Smooth muscle cell (in vitro differentiated cells): ENCODE results near the gene ARAP2. TPM values are rescaled to one million over a fixed set of nuclear protein-coding genes. Genes with fewer than 3 reads are reported as not detected.

Source experiments
- DNase-seq: peaks from one replicate; lab custom pipeline; 2025; ENCODE audit not compliant: unreplicated experiment; lab: John Stamatoyannopoulos, UW
- H2AFZ ChIP-seq: fragments of 200-600 bp; sonication (generic); 2 replicates; pipeline ENCODE4 v1.6.0; 2016; ENCODE audit warnings: antibody characterized with exemption, low read depth, mild to moderate bottlenecking
- H3F3A ChIP-seq: fragments of 200-600 bp; sonication (generic); 2 replicates; pipeline ENCODE4 v1.6.0; 2017; ENCODE audit warnings: antibody characterized with exemption, low read depth
- H3K27ac ChIP-seq: fragments of 200-600 bp; sonication (generic); 2 replicates; pipeline ENCODE4 v1.5.1; 2016; ENCODE audit warnings: low read depth, mild to moderate bottlenecking
- H3K27me3 ChIP-seq: fragments of 200-600 bp; sonication (generic); 2 replicates; pipeline ENCODE4 v1.6.1; 2016; ENCODE audit warnings: low read depth, mild to moderate bottlenecking
- H3K36me3 ChIP-seq: fragments of 200-600 bp; sonication (generic); 2 replicates; pipeline ENCODE4 v1.5.1; 2016; ENCODE audit warnings: low read depth
- H3K4me1 ChIP-seq: fragments of 200-600 bp; sonication (generic); 2 replicates; pipeline ENCODE4 v1.5.1; 2016; ENCODE audit warnings: low read depth
- H3K4me2 ChIP-seq: fragments of 200-600 bp; sonication (generic); 2 replicates; pipeline ENCODE4 v1.6.0; 2016; ENCODE audit warnings: mild to moderate bottlenecking
- H3K4me3 ChIP-seq: fragments of 200-600 bp; sonication (generic); 2 replicates; pipeline ENCODE4 v1.5.1; 2016; ENCODE audit warnings: mild to moderate bottlenecking
- H3K79me2 ChIP-seq: fragments of 200-600 bp; sonication (generic); 2 replicates; pipeline ENCODE4 v1.6.0; 2016; ENCODE audit warnings: low read depth, mild to moderate bottlenecking
- H3K9ac ChIP-seq: fragments of 200-600 bp; sonication (generic); 2 replicates; pipeline ENCODE4 v1.6.0; 2016; ENCODE audit warnings: low read depth
- H3K9me3 ChIP-seq: fragments of 200-600 bp; sonication (generic); replicated peaks from 2 replicates; pipeline ENCODE4 v1.5.1; 2016; ENCODE audit warnings: low read depth
- H4K20me1 ChIP-seq: fragments of 200-600 bp; sonication (generic); 2 replicates; pipeline ENCODE4 v1.6.0; 2016; ENCODE audit warnings: low read depth
- WGBS: methylation state at CpG from one replicate; pipeline ENCODE4 v1.1.7; 2016; ENCODE audit warnings: low lambda C conversion rate; 5-methylcytosine and 5-hydroxymethylcytosine counted together
- polyA plus RNA-seq: library from polyadenylated mRNA; unstranded; fragments of >200 nt; fragmentation: Nextera tagmentation; extraction: Ambion mirVana; gene quantifications from 2 replicates; pipeline ENCODE4 v1.2.1, GENCODE V29; 2016
- total RNA-seq: library from RNA; depleted of rRNA; stranded (reverse); fragments of >200 nt; gene quantifications from 2 replicates; pipeline ENCODE4 v1.2.3, GENCODE V29; 2014
- TF ChIP-seq, protein P1 (sequence below): fragments of 200-600 bp; sonication (generic); IDR thresholded peaks from 2 replicates; pipeline ENCODE4 v1.5.1; 2017; ENCODE audit warnings: borderline replicate concordance, mild to moderate bottlenecking, antibody characterized with exemption; ENCODE audit not compliant: insufficient read depth, poor library complexity, severe bottlenecking

The ARAP2 gene
- total and polyA plus RNA-seq, 2 experiments from 2014 or later = 1.2 to 17.9 TPM

DNA sequence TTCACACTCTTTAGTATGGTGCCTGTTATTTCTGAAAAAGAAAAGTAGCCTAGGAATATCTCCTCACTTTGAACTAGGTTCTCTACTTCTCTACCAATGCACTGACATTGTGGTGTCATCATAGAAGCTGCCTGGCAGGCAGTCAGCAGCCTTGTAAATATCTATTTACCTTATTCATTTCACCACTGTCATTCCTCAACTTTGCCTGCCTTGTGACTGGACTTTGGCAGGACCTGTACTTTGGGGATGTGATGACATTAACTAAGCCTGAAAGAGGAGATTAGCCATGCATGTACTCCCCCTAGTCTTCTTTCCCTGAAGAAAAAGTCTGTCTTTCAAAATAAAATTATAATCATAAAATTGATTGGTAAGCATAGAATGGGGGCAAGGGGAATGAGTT, 207.2 kb downstream of the ARAP2 start:
- Histone ChIP-seq H3K9me3 (no peaks in the 10 kb centered on the region), H3K27ac (no peak overlapping the region), H3K79me2 (no peaks in the 10 kb centered on the region), H3K4me2 (no peak overlapping the region), H3K27me3 (no peaks in the 10 kb centered on the region), H3K36me3 (no peaks in the 10 kb centered on the region), H3F3A (no peaks in the 10 kb centered on the region), H3K4me3 (no peak overlapping the region), H3K4me1 (no peaks in the 10 kb centered on the region), H3K9ac (no peak overlapping the region), H4K20me1 (no peaks in the 10 kb centered on the region), H2AFZ (no peak overlapping the region)
- no peak for DNase-seq
- TF ChIP-seq, protein P1, sequence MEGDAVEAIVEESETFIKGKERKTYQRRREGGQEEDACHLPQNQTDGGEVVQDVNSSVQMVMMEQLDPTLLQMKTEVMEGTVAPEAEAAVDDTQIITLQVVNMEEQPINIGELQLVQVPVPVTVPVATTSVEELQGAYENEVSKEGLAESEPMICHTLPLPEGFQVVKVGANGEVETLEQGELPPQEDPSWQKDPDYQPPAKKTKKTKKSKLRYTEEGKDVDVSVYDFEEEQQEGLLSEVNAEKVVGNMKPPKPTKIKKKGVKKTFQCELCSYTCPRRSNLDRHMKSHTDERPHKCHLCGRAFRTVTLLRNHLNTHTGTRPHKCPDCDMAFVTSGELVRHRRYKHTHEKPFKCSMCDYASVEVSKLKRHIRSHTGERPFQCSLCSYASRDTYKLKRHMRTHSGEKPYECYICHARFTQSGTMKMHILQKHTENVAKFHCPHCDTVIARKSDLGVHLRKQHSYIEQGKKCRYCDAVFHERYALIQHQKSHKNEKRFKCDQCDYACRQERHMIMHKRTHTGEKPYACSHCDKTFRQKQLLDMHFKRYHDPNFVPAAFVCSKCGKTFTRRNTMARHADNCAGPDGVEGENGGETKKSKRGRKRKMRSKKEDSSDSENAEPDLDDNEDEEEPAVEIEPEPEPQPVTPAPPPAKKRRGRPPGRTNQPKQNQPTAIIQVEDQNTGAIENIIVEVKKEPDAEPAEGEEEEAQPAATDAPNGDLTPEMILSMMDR = no peak

- H3F3A ChIP-seq = no peaks in the 10 kb centered on the region
Measured at GRCh38 chr4:36029951-36030350, 214.4 kb downstream of the ARAP2 start.

DNA sequence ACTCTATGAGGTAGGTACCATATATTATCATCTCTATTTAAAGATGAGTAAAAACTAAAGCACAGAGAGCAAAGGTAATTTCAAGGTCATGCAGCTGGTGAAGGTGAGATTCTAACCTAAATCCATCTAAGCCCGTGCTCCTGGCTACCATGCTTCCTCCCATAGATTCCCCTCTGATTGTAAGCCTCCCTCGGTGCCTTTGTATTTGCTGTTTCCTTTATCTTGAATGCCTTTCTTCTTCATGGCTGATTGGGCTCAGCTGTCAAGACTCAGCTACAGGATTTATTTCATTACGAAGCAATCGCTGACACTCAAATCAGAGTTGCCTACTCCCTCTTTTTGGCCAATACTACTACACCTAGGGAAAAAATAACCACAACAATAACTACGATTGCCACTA, 217.1 kb downstream of the ARAP2 start:
- Histone ChIP-seq H3K79me2 (no peaks in the 10 kb centered on the region), H3K4me3 (no peak overlapping the region), H4K20me1 (no peaks in the 10 kb centered on the region), H3K27ac (no peak overlapping the region), H3K4me2 (no peak overlapping the region), H3K27me3 (no peaks in the 10 kb centered on the region), H3K9ac (no peak overlapping the region), H3K4me1 (peaks cover 5% of the 10 kb centered on the region), H3K9me3 (no peaks in the 10 kb centered on the region), H3K36me3 (no peaks in the 10 kb centered on the region), H2AFZ (no peak overlapping the region), H3F3A (no peaks in the 10 kb centered on the region)
- no peak for DNase-seq
- 77% methylated on average over 5 of the region's 5 CpGs for WGBS
- TF ChIP-seq, protein P1 = no peak

More at GRCh38 chr4:36029951-36030350, 214.4 kb downstream of the ARAP2 start:
- DNase-seq = no peak
- H3K9me3 ChIP-seq = no peaks in the 10 kb centered on the region
- H4K20me1 ChIP-seq = no peaks in the 10 kb centered on the region
- no peak overlapping the region for H3K9ac ChIP-seq
- H3K4me2 ChIP-seq = no peak overlapping the region
- H3K36me3 ChIP-seq = no peaks in the 10 kb centered on the region
- no peaks in the 10 kb centered on the region for H3K27me3 ChIP-seq
- no peak overlapping the region for H3K4me3 ChIP-seq
- H2AFZ ChIP-seq = no peak overlapping the region
- H3K27ac ChIP-seq = no peak overlapping the region
- H3K79me2 ChIP-seq = no peaks in the 10 kb centered on the region
- peaks cover 5% of the 10 kb centered on the region for H3K4me1 ChIP-seq
- TF ChIP-seq, protein P1 = no peak

DNA sequence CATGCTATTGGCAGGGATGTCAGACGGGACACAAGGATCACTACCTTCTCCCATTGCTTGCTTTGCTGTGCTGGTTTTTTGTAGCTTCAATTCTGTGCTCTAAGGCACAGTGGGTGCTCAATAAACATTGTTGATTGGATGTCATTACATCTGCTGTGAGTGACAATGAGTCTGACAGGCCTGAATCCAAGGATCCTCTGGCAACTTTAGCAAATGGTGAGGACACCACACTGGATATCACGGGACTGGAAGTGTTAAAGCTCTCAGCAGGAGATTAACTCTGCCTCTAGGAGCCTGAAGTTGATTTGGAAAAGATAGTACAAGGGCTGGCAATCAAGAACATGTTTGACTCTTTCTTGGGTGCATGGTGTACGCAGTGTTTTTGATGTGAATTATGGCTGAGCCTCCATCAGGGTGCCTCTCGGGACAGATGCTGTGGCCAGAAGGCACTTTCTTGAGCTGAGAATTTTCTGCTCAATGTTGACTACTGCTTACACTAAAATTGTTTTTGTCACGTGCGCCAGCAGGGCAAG, 217.9 kb downstream of the ARAP2 start:
- Histone ChIP-seq H3K9ac (no peak overlapping the region), H4K20me1 (no peaks in the 10 kb centered on the region), H3K4me2 (no peak overlapping the region), H3K4me3 (no peak overlapping the region), H3F3A (no peaks in the 10 kb centered on the region), H2AFZ (no peak overlapping the region), H3K79me2 (no peaks in the 10 kb centered on the region), H3K27ac (no peak overlapping the region), H3K4me1 (peaks cover 5% of the 10 kb centered on the region), H3K36me3 (no peaks in the 10 kb centered on the region), H3K9me3 (no peaks in the 10 kb centered on the region), H3K27me3 (no peaks in the 10 kb centered on the region)
- 68% methylated on average over 6 of the region's 6 CpGs for WGBS
- DNase-seq = no peak
- TF ChIP-seq, protein P1 = no peak
